SK-N-SH treated with all-trans-retinoic acid at 6 μM for 48 hours (cell line): Measurements from ENCODE around the gene ATP2C1.

ENCODE experiments used
- ATAC-seq: fragments of 200-7000 bp; cut with Tn5 transposase; 3 replicates; pipeline ENCODE4 v1.9.1; 2020; ENCODE audit warnings: mild to moderate bottlenecking, moderate library complexity
- ARNTL ChIP-seq: fragments of 450-650 bp; formaldehyde crosslinking; IDR thresholded peaks from 2 replicates; pipeline ENCODE4 v1.5.0; 2020; ENCODE audit warnings: low read depth, mild to moderate bottlenecking, moderate library complexity, borderline replicate concordance
- BACH2 ChIP-seq: fragments of 250-450 bp; sonication (Bioruptor Pico); IDR thresholded peaks from 2 replicates; pipeline ENCODE4 v1.9.0; 2021; ENCODE audit warnings: mild to moderate bottlenecking, borderline replicate concordance
- CREB5 ChIP-seq: fragments of 250-450 bp; sonication (Bioruptor Pico); IDR thresholded peaks from 2 replicates; pipeline ENCODE4 v1.5.1; 2020; ENCODE audit warnings: low read depth, mild to moderate bottlenecking, moderate library complexity
- CSDC2 ChIP-seq: fragments of 250-450 bp; sonication (Bioruptor Pico); IDR thresholded peaks from 2 replicates; pipeline ENCODE4 v1.5.0; 2020; ENCODE audit warnings: mild to moderate bottlenecking, moderate library complexity
- ISL1 ChIP-seq: fragments of 250-450 bp; sonication (Bioruptor Pico); IDR thresholded peaks from 2 replicates; pipeline ENCODE4 v2.1.2; 2022; ENCODE audit warnings: mild to moderate bottlenecking, moderate library complexity
- OSR1 ChIP-seq: fragments of 250-450 bp; sonication (Bioruptor Pico); IDR thresholded peaks from 2 replicates; pipeline ENCODE4 v1.8.0; 2022; ENCODE audit warnings: moderate library complexity, mild to moderate bottlenecking, inconsistent platforms
- PATZ1 ChIP-seq: fragments of 250-450 bp; sonication (Bioruptor Pico); IDR thresholded peaks from 2 replicates; pipeline ENCODE4 v1.8.0; 2020; ENCODE audit warnings: mild to moderate bottlenecking, moderate library complexity, borderline replicate concordance
- POU6F1 ChIP-seq: fragments of 250-450 bp; sonication (Bioruptor Pico); IDR thresholded peaks from 2 replicates; pipeline ENCODE4 v1.8.0; 2021; ENCODE audit warnings: low read depth, mild to moderate bottlenecking, moderate library complexity, borderline replicate concordance
- PPARA ChIP-seq: fragments of 250-450 bp; sonication (Bioruptor Pico); IDR thresholded peaks from 2 replicates; pipeline ENCODE4 v1.5.0; 2020; ENCODE audit warnings: mild to moderate bottlenecking, borderline replicate concordance
- RARB ChIP-seq: fragments of 250-450 bp; sonication (Bioruptor Pico); IDR thresholded peaks from 2 replicates; pipeline ENCODE4 v1.8.0; 2021; ENCODE audit warnings: mild to moderate bottlenecking, moderate library complexity
- TCF4 ChIP-seq: fragments of 250-450 bp; sonication (Bioruptor Pico); IDR thresholded peaks from 2 replicates; pipeline ENCODE4 v1.8.0; 2021; ENCODE audit warnings: mild to moderate bottlenecking, moderate library complexity, borderline replicate concordance
- TOX ChIP-seq: fragments of 250-450 bp; sonication (Bioruptor Pico); IDR thresholded peaks from 2 replicates; pipeline ENCODE4 v1.8.0; 2021; ENCODE audit warnings: mild to moderate bottlenecking, moderate library complexity, borderline replicate concordance
- ZC3H10 ChIP-seq: fragments of 250-450 bp; sonication (Bioruptor Pico); IDR thresholded peaks from 2 replicates; pipeline ENCODE4 v1.5.1; 2021; ENCODE audit warnings: mild to moderate bottlenecking, moderate library complexity
- ZFP3 ChIP-seq: fragments of 250-450 bp; sonication (Bioruptor Pico); IDR thresholded peaks from 2 replicates; pipeline ENCODE4 v1.5.0; 2020; ENCODE audit warnings: mild to moderate bottlenecking, moderate library complexity
- ZNF565 ChIP-seq: fragments of 450-650 bp; formaldehyde crosslinking; conservative IDR thresholded peaks from 2 replicates; pipeline ENCODE4 v1.5.0; 2020; ENCODE audit warnings: low read depth, mild to moderate bottlenecking, moderate library complexity
- ZNF70 ChIP-seq: fragments of 450-650 bp; formaldehyde crosslinking; IDR thresholded peaks from 2 replicates; pipeline ENCODE4 v1.5.0; 2020; ENCODE audit warnings: mild to moderate bottlenecking, moderate library complexity
- TF ChIP-seq, protein P1 (sequence below): fragments of 250-450 bp; sonication (Bioruptor Pico); IDR thresholded peaks from 2 replicates; pipeline ENCODE4 v1.5.0; 2020; ENCODE audit warnings: mild to moderate bottlenecking, moderate library complexity

Gene ATP2C1

DNA sequence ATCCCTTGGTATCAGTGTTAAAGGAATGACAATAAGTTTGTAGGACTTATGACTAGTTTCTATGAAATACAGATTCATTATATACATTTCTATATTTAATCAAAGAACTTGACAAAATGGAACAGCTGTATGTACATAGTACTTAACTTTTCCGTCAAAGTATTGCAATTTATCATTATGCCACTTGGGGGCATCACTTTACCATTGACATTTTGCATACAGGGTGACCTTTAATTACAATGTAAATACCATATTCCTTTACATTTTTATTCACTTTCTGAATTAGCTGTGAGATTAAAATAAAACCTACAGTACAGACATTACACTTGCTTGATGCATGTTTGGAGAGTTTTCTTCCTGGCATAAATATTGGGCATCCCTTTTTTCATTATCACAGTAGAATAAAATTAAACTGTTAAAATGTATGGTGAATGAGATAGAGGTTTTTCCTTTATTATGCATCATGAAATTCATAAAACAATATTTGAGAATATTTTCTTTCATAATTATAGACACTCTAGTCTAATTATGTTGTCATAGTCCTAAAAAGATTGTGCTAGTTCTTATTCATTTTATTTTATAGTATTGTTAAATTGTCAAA, 139.7 kb downstream of the ATP2C1 start:
- TF ChIP-seq RARB (no peak), ZC3H10 (CRISPR knock-in tag) (no peak), OSR1 (CRISPR knock-in tag) (no peak), TOX (CRISPR knock-in tag) (no peak), PATZ1 (no peak), PPARA (no peak)
- TF ChIP-seq, protein P1, sequence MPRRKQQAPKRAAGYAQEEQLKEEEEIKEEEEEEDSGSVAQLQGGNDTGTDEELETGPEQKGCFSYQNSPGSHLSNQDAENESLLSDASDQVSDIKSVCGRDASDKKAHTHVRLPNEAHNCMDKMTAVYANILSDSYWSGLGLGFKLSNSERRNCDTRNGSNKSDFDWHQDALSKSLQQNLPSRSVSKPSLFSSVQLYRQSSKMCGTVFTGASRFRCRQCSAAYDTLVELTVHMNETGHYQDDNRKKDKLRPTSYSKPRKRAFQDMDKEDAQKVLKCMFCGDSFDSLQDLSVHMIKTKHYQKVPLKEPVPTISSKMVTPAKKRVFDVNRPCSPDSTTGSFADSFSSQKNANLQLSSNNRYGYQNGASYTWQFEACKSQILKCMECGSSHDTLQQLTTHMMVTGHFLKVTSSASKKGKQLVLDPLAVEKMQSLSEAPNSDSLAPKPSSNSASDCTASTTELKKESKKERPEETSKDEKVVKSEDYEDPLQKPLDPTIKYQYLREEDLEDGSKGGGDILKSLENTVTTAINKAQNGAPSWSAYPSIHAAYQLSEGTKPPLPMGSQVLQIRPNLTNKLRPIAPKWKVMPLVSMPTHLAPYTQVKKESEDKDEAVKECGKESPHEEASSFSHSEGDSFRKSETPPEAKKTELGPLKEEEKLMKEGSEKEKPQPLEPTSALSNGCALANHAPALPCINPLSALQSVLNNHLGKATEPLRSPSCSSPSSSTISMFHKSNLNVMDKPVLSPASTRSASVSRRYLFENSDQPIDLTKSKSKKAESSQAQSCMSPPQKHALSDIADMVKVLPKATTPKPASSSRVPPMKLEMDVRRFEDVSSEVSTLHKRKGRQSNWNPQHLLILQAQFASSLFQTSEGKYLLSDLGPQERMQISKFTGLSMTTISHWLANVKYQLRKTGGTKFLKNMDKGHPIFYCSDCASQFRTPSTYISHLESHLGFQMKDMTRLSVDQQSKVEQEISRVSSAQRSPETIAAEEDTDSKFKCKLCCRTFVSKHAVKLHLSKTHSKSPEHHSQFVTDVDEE (CRISPR knock-in tag) = no peak
- ATAC-seq = peak; percentile 83

DNA sequence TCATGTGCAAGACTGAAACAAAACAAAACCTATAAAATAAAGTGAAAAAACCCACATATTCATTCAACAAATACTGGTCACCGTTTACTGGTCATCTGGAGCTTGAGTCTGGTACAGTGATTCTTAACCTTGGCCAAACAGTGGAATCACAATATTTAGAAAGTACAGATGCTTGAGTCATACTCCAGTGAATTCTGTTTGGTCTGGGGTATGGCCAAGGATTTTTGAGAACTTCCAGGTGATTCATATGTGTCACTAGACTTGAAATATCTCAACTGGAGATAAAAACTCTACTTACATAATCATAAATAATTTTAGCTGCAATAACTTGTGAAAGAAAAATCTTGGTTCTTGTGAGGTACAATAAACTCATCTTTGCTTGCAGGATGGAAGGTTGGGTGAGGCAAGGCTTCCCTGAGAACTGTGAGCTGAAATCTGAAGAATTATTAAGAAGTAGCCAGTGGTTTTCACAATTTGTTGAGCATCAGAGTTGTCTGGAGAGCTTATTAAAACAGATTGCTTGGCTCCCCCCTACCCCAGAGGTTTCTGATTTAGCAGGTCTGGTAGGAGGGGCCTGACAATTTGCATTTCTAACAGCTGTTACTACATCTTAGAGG, 142.4 kb downstream of the ATP2C1 start:
- ATAC-seq = peak; percentile 49; the same call in 2 of the 3 replicates
- TF ChIP-seq TOX (CRISPR knock-in tag) (no peak), ISL1 (CRISPR knock-in tag) (peak; percentile 56)
- TF ChIP-seq, all 23 proteins: peak for 1

DNA sequence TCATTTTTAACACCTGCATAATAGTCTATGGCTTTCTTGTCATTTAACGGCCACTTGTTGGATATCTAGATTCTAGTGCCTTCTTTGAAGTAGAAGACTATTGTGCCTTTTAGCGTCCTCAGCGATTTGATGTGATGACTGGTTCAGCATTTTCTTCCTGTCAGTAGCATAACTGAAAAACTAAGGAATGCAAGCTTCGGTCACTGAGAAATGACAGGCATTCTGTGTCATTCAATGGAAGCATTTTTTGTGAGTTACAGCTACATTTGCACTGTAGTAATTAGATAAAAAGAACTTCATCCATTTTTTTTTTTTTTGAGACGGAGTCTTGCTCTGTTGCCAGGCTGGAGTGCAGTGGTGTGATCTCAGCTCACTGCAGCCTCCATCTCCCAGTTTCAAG, 143.1 kb downstream of the ATP2C1 start:
- no peak for ATAC-seq

More for the DNA sequence above, 143.1 kb downstream of the ATP2C1 start:
- TF ChIP-seq ZC3H10 (CRISPR knock-in tag) (no peak), ARNTL (CRISPR knock-in tag) (no peak), RARB (no peak), ZNF70 (CRISPR knock-in tag) (no peak), BACH2 (CRISPR knock-in tag) (no peak), TCF4 (CRISPR knock-in tag) (no peak), TOX (CRISPR knock-in tag) (no peak), PPARA (no peak), ZNF565 (CRISPR knock-in tag) (no peak), PATZ1 (no peak), CSDC2 (no peak), CREB5 (CRISPR knock-in tag) (no peak), POU6F1 (no peak), ZFP3 (no peak)
- TF ChIP-seq, all 23 proteins: peak for 0
